RCC 7860 (cell line): ENCODE results near the gene POU6F2.

ENCODE experiments used
- DNase-seq: peaks from one replicate; pipeline ENCODE4 v3.0.0-alpha.2; 2015; ENCODE audit warnings: low spot score
- FAIRE-seq: peaks from 2 replicates; lab custom pipeline; 2012; peaks lifted over from hg19 to GRCh38; lab: Jason Lieb, UNC

POU6F2 gene

DNA sequence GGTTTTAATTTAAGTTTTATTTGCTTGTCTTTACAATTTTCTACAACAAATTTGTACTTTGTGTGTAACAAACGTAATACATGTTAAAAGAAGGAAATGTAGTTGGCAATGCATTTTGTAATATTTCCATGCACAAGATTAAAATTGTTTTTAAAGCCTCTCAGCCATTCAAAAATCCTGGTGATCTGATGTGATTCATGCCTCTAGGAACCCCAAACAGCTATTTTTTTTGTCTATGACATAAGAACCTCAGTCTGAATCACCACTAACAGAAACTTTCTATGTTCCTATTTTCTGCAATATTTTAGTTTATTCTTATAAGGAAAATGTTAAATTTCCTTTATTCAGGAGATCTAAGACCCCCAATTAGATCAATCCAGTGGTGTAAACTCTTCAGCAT lies 405.4 kb downstream of the POU6F2 start:
- no peak for DNase-seq
- FAIRE-seq, result no peak

DNA sequence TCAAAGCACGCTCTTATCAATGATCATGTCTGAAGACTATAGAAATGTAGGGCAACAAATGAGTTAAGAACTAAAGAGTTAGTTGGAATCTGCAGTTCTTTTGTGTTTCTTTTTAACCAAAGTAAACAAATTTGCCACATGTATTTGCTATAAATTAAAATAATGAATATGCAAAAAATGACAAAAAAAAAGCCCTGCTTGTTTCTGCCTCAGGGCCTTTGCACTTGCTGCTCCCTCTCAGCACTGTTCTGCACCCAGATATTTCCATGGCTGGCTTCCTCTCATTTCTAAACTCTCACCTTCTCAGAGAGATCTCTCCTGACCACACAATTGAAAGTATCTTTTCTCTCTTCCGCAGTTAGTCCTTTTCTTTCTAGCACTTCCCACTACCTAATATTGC lies 406.7 kb downstream of the POU6F2 start:
- FAIRE-seq (no peak), DNase-seq (no peak)

DNA sequence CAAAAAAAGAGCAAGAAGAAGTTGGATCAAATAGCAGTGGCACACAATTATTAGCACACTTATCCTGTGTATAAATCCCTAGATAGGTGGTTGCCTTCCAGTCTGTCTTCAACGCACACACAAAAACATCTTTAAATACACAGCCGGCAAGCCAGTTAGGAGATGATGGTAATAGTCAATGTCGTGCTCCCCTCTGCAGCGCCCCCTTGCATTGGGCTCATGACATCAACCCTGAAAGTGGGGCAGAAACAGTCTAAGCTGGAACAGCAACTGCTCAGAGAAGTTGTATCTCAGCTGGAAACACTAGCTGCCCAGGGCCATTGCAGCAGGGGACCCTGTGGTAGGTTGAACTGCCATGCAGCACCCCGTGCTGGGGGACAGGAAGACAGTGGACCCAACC lies 409.0 kb downstream of the POU6F2 start:
- FAIRE-seq (no peak), DNase-seq (no peak)

DNA sequence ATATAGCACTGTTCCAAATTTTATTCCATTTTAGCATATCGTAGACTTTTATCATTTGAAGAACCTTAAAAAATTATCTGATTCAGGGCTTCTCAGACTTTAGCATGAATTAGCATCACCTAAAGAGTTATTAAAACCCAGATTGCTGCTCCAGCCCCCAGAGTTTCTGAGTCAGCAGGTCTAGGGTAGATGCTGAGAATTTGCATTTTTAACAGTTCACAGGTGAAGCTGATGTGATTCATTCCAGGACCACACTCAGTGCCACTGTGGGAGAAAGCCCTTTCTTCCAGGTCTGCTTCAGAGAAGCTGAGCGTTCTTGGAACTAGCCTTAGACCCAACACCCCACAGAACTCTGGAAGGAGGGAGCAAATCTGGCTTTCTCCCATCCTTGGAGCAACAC lies 414.4 kb downstream of the POU6F2 start:
- DNase-seq (no peak), FAIRE-seq (no peak)

GRCh38 chr7:39394105-39394680 lies 416.5 kb downstream of the POU6F2 start:
- FAIRE-seq (no peak), DNase-seq (no peak)

GRCh38 chr7:39399458-39399857 lies 421.7 kb downstream of the POU6F2 start:
- FAIRE-seq, result no peak

DNA sequence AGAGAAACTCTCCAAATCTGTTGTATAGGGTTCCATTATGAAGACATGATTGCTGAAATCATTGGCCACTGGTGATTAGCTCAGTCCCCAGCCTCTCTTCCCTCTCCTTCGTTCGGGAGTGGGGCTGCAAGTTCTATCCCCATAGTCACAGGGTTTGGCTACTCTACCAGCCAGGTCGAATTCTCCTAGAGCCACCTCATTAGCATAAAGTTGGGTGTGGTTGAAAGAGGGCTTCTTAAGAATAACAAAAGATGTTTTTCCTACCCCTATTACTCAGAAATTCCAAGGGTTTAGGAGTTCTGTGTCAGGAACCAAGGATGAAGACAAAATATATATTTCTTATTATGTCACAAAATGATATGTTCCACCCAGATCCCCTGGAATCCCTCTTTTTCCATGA lies 422.3 kb downstream of the POU6F2 start:
- DNase-seq, result no peak
- no peak for FAIRE-seq

More at GRCh38 chr7:39399458-39399857, 421.7 kb downstream of the POU6F2 start:
- DNase-seq, result no peak

DNA sequence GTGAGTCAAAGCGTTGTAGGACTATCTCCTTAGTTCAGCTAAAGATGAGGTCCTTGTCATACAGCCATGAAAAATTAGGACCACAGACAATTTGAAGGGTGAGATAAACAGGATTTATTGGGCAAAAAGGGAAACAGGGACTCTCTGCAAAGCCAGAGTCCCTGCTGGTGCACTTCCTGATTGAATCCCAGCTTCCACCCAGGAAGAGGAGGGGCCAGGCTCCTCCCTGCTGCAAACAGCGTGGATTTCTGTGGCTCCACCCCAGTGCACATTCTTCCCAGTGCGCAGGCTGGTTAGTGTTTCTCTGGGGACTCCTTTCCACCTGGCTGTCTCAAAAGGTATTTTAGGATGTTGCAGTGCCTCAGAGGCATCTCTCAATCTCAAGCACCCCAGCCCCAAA lies 423.1 kb downstream of the POU6F2 start:
- FAIRE-seq (no peak), DNase-seq (no peak)

DNA sequence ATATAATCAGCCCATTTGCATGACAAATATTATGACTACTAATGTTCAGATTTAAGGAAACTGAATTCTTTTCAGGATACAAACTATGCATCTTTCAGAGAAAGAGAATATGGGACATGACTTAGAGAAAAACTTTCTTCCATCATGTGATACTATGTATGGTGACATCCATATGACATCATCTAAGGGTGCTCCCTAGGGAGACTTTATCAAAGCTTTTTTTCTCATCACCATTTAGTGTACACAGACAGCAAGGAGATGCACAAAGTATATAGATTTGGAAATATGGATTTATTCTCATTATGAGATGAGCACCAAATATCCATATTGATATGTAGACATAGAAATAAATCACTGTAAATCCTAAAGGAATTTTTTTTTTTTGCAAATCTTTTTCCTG lies 424.3 kb downstream of the POU6F2 start:
- DNase-seq (no peak), FAIRE-seq (no peak)

GRCh38 chr7:39404907-39405306 lies 427.2 kb downstream of the POU6F2 start:
- FAIRE-seq (no peak), DNase-seq (no peak)

GRCh38 chr7:39405581-39405980 lies 427.9 kb downstream of the POU6F2 start:
- no peak for FAIRE-seq

GRCh38 chr7:39406467-39406866 lies 428.8 kb downstream of the POU6F2 start:
- peak; percentile 52 for FAIRE-seq
- DNase-seq, result peak; percentile 28

More at GRCh38 chr7:39405581-39405980, 427.9 kb downstream of the POU6F2 start:
- DNase-seq, result no peak

DNA sequence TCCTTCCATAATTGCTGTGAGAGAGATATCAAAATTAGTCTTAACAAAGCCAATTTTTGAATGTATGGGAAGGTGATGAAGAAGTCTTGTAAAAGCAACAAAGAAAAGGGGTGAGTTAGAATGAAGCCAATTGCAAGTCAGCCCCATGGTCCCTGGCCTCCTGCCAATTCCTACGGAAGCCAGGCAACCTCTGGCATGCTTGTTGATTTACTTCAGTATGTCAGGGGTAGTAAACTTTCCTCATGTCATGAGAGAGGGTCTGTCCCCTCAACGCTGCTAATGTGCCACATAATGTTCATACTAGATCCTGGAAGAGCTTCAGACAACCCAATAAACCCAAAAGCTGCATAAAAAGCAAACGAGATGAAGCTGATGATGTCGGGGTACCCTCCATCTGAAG lies 429.4 kb downstream of the POU6F2 start:
- DNase-seq (no peak), FAIRE-seq (no peak)

- FAIRE-seq (no peak), DNase-seq (no peak)
Observed at GRCh38 chr7:39407723-39408122, 430.0 kb downstream of the POU6F2 start.

DNA sequence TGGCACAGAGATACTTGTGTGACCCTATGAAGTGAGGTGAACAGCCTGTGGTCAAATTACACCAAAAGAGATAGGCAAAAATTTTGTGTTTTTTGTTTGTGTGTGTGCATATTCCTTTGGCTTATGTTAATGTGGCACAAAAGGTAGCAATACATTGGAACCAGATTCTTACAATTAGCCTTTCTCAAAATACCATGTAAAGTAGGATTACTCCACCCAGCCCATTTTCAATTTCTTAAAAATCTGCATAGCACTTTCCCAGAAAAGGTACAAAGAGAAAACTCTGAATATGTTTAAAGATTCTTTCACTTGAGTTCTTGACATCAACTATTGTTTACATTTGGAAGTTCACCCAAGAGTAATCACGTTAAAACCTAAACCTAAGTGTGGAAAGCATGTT lies 431.2 kb downstream of the POU6F2 start:
- DNase-seq, result no peak

DNA sequence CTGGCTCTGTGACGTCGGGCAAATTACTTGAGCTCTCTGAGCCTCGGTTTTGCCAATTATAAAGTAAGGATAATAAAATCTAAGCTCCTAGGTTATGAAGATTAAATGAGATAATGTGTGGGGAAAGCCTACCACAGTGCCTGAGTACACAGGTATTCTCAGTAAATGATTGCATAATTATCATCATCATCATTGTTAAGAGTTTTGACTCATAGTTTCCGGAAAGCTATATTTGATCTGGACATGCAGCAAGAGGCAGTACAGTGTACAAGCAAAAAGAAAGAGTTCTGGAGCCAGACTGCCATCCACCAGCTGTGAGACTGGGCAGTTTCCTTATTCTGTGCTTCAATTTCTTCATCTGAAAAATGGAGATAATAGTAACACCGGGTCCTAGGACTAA lies 432.9 kb downstream of the POU6F2 start:
- DNase-seq (no peak), FAIRE-seq (no peak)

More for the DNA sequence above, 431.2 kb downstream of the POU6F2 start:
- no peak for FAIRE-seq

- no peak for FAIRE-seq
- DNase-seq, result no peak
Observed at GRCh38 chr7:39413636-39414223, 436.0 kb downstream of the POU6F2 start.

- no peak for FAIRE-seq
- DNase-seq, result no peak
Observed at GRCh38 chr7:39414224-39415035, 436.7 kb downstream of the POU6F2 start.

GRCh38 chr7:39415091-39415787 lies 437.5 kb downstream of the POU6F2 start:
- no peak for DNase-seq
- FAIRE-seq, result no peak

- DNase-seq (no peak), FAIRE-seq (no peak)
Observed at GRCh38 chr7:39416866-39417265, 439.2 kb downstream of the POU6F2 start.

DNA sequence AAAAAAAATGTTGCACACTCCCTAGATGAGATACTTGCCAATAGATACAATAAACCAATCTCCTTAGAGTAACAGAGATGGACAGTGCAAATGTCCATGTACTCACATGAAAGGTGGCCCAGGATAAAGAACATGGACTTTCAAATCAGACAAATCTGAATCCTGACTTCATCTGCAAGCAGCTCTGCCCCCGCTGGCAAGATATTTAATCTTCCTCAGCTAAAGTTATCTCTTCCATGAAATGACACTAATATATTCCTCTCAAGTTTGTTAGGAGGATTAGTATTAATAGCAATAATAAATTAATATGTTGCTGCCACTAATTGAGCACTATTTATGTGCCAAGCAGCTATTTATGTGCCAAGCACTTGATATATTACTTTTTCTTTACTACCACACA lies 439.9 kb downstream of the POU6F2 start:
- FAIRE-seq, result no peak
- no peak for DNase-seq

GRCh38 chr7:39421251-39421650 lies 443.5 kb downstream of the POU6F2 start:
- DNase-seq (no peak), FAIRE-seq (no peak)
